GM21528 (cell line): Measurements from ENCODE around the gene KRTAP5-4.
"Not testable (repeated sequence)": the region's sequence is repeated elsewhere in the genome, so short reads cannot be mapped to it uniquely, and the experiment has no call there.

Source experiments
- ATAC-seq: cut with Tn5 transposase; IDR thresholded peaks from one replicate; pipeline ENCODE4 v1.9.1; 2021; ENCODE audit warnings: mild to moderate bottlenecking, moderate library complexity; ENCODE audit not compliant: unreplicated experiment, low FRiP score

The KRTAP5-4 gene

GRCh38 chr11:1639666-1640065 lies 17.7 kb upstream of the KRTAP5-4 start:
- no peak for ATAC-seq

- ATAC-seq: no peak
These were observed 17.2 kb upstream of the KRTAP5-4 start for GRCh38 chr11:1639102-1639620.

- ATAC-seq: no peak
These were observed 16.4 kb upstream of the KRTAP5-4 start for GRCh38 chr11:1638344-1638743.

- no peak for ATAC-seq
These were observed 15.7 kb upstream of the KRTAP5-4 start for GRCh38 chr11:1637628-1638027.

GRCh38 chr11:1636291-1636950 lies 14.5 kb upstream of the KRTAP5-4 start:
- ATAC-seq: no peak

GRCh38 chr11:1633864-1634263 lies 11.9 kb upstream of the KRTAP5-4 start:
- no peak for ATAC-seq

GRCh38 chr11:1632053-1632714 lies 10.2 kb upstream of the KRTAP5-4 start:
- ATAC-seq: no peak

- ATAC-seq: no peak
These were observed 9.2 kb upstream of the KRTAP5-4 start for GRCh38 chr11:1631066-1631568.

- no peak for ATAC-seq
These were observed 8.3 kb upstream of the KRTAP5-4 start for GRCh38 chr11:1630271-1630670.

- no peak for ATAC-seq
These were observed 7.6 kb upstream of the KRTAP5-4 start, which contains the start of gene KRTAP5-5 for GRCh38 chr11:1629326-1630185. KRTAP5-5 (plus strand) TSS chr11:1629775; CDS start chr11:1629841, 66 bp downstream.

GRCh38 chr11:1628506-1629325 lies 6.8 kb upstream of the KRTAP5-4 start:
- no peak for ATAC-seq

GRCh38 chr11:1625541-1625940 lies 3.6 kb upstream of the KRTAP5-4 start:
- ATAC-seq: no peak

- no peak for ATAC-seq
These were observed 2.7 kb upstream of the KRTAP5-4 start for GRCh38 chr11:1624621-1625020.

GRCh38 chr11:1623716-1624115 lies 1.8 kb upstream of the KRTAP5-4 start:
- no peak for ATAC-seq

- no peak for ATAC-seq
These were observed 2.5 kb downstream of the KRTAP5-4 start for GRCh38 chr11:1619449-1619848.

- ATAC-seq: no peak
These were observed 3.7 kb downstream of the KRTAP5-4 start for GRCh38 chr11:1618231-1618630.

GRCh38 chr11:1608363-1608762 lies 13.6 kb downstream of the KRTAP5-4 start, which contains the start of gene KRTAP5-3:
KRTAP5-3 (minus strand) TSS chr11:1608463; CDS start chr11:1608385, 78 bp downstream.
- ATAC-seq: no peak

- ATAC-seq: not testable (repeated sequence)
These were observed 14.0 kb downstream of the KRTAP5-4 start for GRCh38 chr11:1607901-1608300.

GRCh38 chr11:1607156-1607845 lies 14.6 kb downstream of the KRTAP5-4 start:
- not testable (repeated sequence) for ATAC-seq
